Thyroid gland (tissue), 4 donors: ENCODE results near the gene TRIM3.

ENCODE experiments used
- POLR2A ChIP-seq, 2 donors: fragments of 450-650 bp; IDR thresholded peaks; one replicate each; pipeline ENCODE4 v1.6.1; 2017; ENCODE audit warnings: antibody characterized with exemption in 2 of 2, mild to moderate bottlenecking in 2 of 2, moderate library complexity in 1 of 2
- TF ChIP-seq, protein P1 (sequence below), 6 experiments: fragments of 200-600 bp in 3 of 6; fragments of 450-650 bp in 3 of 6; sonication (generic) in 3 of 6; IDR thresholded peaks; one replicate each; pipeline ENCODE4 v1.5.1; 2016 to 2019; ENCODE audit warnings: antibody characterized with exemption in 6 of 6, mild to moderate bottlenecking in 2 of 6, inconsistent platforms in 1 of 6, moderate library complexity in 1 of 6

DNA sequence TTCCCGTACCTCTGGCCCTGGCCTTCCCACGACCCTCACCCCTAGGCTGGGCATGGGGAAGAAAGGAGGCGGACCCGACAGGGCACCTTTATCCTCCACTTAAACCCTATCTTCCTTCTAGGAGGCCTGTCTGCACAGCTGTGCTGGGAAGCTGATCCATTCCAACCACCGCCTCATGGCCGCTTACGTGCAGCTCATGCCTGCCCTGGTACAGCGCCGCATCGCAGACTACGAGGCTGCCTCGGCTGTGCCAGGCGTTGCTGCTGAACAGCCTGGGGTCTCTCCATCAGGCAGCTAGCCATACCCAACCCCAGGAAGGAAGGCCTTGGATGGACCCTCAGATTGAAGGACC lies 8.2 kb upstream of the TRIM3 start:
- TF ChIP-seq, protein P1, sequence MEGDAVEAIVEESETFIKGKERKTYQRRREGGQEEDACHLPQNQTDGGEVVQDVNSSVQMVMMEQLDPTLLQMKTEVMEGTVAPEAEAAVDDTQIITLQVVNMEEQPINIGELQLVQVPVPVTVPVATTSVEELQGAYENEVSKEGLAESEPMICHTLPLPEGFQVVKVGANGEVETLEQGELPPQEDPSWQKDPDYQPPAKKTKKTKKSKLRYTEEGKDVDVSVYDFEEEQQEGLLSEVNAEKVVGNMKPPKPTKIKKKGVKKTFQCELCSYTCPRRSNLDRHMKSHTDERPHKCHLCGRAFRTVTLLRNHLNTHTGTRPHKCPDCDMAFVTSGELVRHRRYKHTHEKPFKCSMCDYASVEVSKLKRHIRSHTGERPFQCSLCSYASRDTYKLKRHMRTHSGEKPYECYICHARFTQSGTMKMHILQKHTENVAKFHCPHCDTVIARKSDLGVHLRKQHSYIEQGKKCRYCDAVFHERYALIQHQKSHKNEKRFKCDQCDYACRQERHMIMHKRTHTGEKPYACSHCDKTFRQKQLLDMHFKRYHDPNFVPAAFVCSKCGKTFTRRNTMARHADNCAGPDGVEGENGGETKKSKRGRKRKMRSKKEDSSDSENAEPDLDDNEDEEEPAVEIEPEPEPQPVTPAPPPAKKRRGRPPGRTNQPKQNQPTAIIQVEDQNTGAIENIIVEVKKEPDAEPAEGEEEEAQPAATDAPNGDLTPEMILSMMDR (IDR thresholded peaks at IDR 0.05): no peak
- TF ChIP-seq POLR2A (IDR thresholded peaks at IDR 0.05): no peak
